Loucy (cell line): ENCODE data around the gene CHCHD4.

Source experiments
- H2AFZ ChIP-seq: fragments of 200-600 bp; sonication (generic); 2 replicates; pipeline ENCODE4 v1.6.0; 2016; ENCODE audit warnings: antibody characterized with exemption, mild to moderate bottlenecking, low read length, moderate library complexity
- H3F3A ChIP-seq: fragments of 200-600 bp; 2 replicates; pipeline ENCODE4 v1.6.0; 2016; ENCODE audit warnings: antibody characterized with exemption, low read depth, mild to moderate bottlenecking
- H3K27me3 ChIP-seq: fragments of 200-600 bp; sonication (generic); 2 replicates; pipeline ENCODE4 v1.6.1; 2014; ENCODE audit warnings: low read length, mild to moderate bottlenecking; ENCODE audit not compliant: insufficient read depth, poor library complexity, severe bottlenecking
- H3K36me3 ChIP-seq: fragments of 200-600 bp; sonication (generic); 2 replicates; pipeline ENCODE4 v1.6.1; 2016; ENCODE audit warnings: low read length; ENCODE audit not compliant: insufficient read depth
- H3K4me1 ChIP-seq: fragments of 200-600 bp; sonication (generic); 2 replicates; pipeline ENCODE4 v1.5.1; 2014; ENCODE audit warnings: low read length, mild to moderate bottlenecking; ENCODE audit not compliant: insufficient read depth, poor library complexity, severe bottlenecking
- H3K4me2 ChIP-seq: fragments of 200-600 bp; sonication (generic); 2 replicates; pipeline ENCODE4 v1.6.0; 2014; ENCODE audit warnings: antibody characterized with exemption, low read length, low read depth, mild to moderate bottlenecking; ENCODE audit not compliant: poor library complexity, severe bottlenecking
- H3K4me3 ChIP-seq: fragments of 200-600 bp; sonication (generic); 2 replicates; pipeline ENCODE4 v1.5.1; 2014; ENCODE audit warnings: low read length, mild to moderate bottlenecking, mixed read lengths; ENCODE audit not compliant: poor library complexity, severe bottlenecking
- H3K79me2 ChIP-seq: fragments of 200-600 bp; sonication (generic); 2 replicates; pipeline ENCODE4 v1.6.1; 2014; ENCODE audit warnings: low read length; ENCODE audit not compliant: insufficient read depth
- H3K9ac ChIP-seq: fragments of 200-600 bp; sonication (generic); 2 replicates; pipeline ENCODE4 v1.6.0; 2014; ENCODE audit warnings: mild to moderate bottlenecking, low read depth, low read length, moderate library complexity; ENCODE audit not compliant: poor library complexity, severe bottlenecking
- H3K9me2 ChIP-seq: fragments of 200-600 bp; sonication (generic); replicated peaks from 2 replicates; pipeline ENCODE4 v1.6.1; 2016; ENCODE audit warnings: low read depth, low read length, mixed read lengths
- H3K9me3 ChIP-seq: fragments of 200-600 bp; sonication (generic); 2 replicates; pipeline ENCODE4 v1.6.1; 2014; ENCODE audit warnings: mild to moderate bottlenecking, antibody characterized with exemption, low read length, low read depth; ENCODE audit not compliant: insufficient read depth
- H4K20me1 ChIP-seq: fragments of 200-600 bp; sonication (generic); 2 replicates; pipeline ENCODE4 v1.6.0; 2014; ENCODE audit warnings: antibody characterized with exemption, low read length, mild to moderate bottlenecking; ENCODE audit not compliant: insufficient read depth, poor library complexity, severe bottlenecking
- CTCF ChIP-seq: fragments of 200-600 bp; sonication (generic); conservative IDR thresholded peaks from 2 replicates; pipeline ENCODE4 v1.5.1; 2014; ENCODE audit warnings: mild to moderate bottlenecking, antibody characterized with exemption, low read length
- EZH2phosphoT487 ChIP-seq: fragments of 200-600 bp; IDR thresholded peaks from 2 replicates; pipeline ENCODE4 v1.6.1; 2018; ENCODE audit warnings: antibody characterized with exemption, mild to moderate bottlenecking, moderate library complexity, borderline replicate concordance

The CHCHD4 gene

DNA sequence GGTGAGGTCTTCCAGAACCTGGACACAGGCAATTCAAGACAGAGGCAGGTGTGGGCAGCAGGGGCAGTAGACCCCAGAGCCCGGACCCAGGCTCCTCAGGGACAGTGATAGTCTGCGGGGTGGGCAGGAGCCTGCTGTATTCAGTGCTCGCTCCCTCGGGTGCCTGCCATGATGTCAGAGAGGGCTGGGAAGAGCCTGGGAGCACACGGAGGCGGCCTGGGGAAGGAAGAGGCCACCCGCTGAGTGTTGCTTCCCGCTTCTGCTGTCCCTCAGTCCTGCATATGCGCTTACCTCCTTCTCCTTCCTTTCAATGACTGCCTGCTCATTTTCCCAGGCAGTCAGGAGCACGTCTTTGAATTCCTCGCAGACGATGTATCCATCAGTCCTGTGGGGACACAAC, 22.9 kb upstream of the CHCHD4 start:
- H4K20me1 ChIP-seq, result peaks cover 6% of the 10 kb centered on the region
- H3K27me3 ChIP-seq, result no peaks in the 10 kb centered on the region
- no peaks in the 10 kb centered on the region for H3K9me2 ChIP-seq
- H3F3A ChIP-seq, result no peaks in the 10 kb centered on the region
- H3K9me3 ChIP-seq, result no peaks in the 10 kb centered on the region
- no peaks in the 10 kb centered on the region for H3K79me2 ChIP-seq
- TF ChIP-seq EZH2phosphoT487 (no peak), CTCF (no peak)
- no peak overlapping the region for H3K4me3 ChIP-seq
- peaks cover 12% of the 10 kb centered on the region for H3K4me1 ChIP-seq
- no peak overlapping the region for H3K4me2 ChIP-seq
- H2AFZ ChIP-seq, result no peak overlapping the region
- peaks cover 5% of the 10 kb centered on the region; the same call in 1 of the 2 replicates for H3K36me3 ChIP-seq
- H3K9ac ChIP-seq, result no peak overlapping the region

DNA sequence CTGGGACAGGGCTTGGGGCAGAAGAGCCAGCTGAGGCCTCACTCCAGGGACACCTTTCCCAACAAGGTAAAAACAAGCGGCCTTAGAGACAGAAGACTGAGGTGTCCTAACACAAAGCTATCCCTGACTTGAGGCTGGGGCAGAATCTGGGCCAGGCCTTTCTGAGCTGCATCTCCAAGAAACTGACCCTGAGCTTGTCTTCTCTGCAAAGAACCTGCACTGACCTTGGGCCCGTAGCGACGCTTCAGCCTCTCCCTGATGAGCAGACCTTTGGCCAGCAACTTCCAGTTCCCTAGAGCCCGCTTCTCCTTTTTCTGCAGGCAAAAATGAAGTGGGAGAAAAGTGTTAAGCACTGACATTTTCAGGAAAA, 22.4 kb upstream of the CHCHD4 start:
- no peaks in the 10 kb centered on the region for H3K27me3 ChIP-seq
- no peak overlapping the region for H3K4me3 ChIP-seq
- H3K79me2 ChIP-seq, result no peaks in the 10 kb centered on the region
- no peak overlapping the region for H3K4me2 ChIP-seq
- peaks cover 5% of the 10 kb centered on the region; the same call in 1 of the 2 replicates for H3K36me3 ChIP-seq
- peaks cover 12% of the 10 kb centered on the region for H3K4me1 ChIP-seq
- no peaks in the 10 kb centered on the region for H3F3A ChIP-seq
- TF ChIP-seq CTCF (no peak), EZH2phosphoT487 (no peak)
- no peak overlapping the region for H2AFZ ChIP-seq
- H3K9me3 ChIP-seq, result no peaks in the 10 kb centered on the region
- H3K9me2 ChIP-seq, result no peaks in the 10 kb centered on the region
- H4K20me1 ChIP-seq, result peaks cover 6% of the 10 kb centered on the region
- H3K9ac ChIP-seq, result no peak overlapping the region

GRCh38 chr3:14146381-14147065, 21.9 kb upstream of the CHCHD4 start:
- no peaks in the 10 kb centered on the region for H3K79me2 ChIP-seq
- H3K9me3 ChIP-seq, result no peaks in the 10 kb centered on the region
- H4K20me1 ChIP-seq, result peaks cover 6% of the 10 kb centered on the region
- H3K9me2 ChIP-seq, result no peaks in the 10 kb centered on the region
- H3K36me3 ChIP-seq, result peaks cover 5% of the 10 kb centered on the region; the same call in 1 of the 2 replicates
- no peak overlapping the region for H2AFZ ChIP-seq
- H3K27me3 ChIP-seq, result no peaks in the 10 kb centered on the region
- TF ChIP-seq CTCF (no peak), EZH2phosphoT487 (no peak)
- no peak overlapping the region for H3K4me3 ChIP-seq
- no peak overlapping the region for H3K9ac ChIP-seq
- no peaks in the 10 kb centered on the region for H3F3A ChIP-seq
- no peak overlapping the region for H3K4me2 ChIP-seq
- peaks cover 12% of the 10 kb centered on the region for H3K4me1 ChIP-seq
